Astrocyte (in vitro differentiated cells and primary cell): ENCODE results near the gene ICA1. TPM values are rescaled to one million over a fixed set of nuclear protein-coding genes. Genes with fewer than 3 reads are reported as not detected.

ENCODE experiments used
- DNase-seq: peaks from one replicate; pipeline ENCODE4 v3.0.0-alpha.2; 2010; ENCODE audit warnings: low read depth
- FAIRE-seq: peaks from 2 replicates; lab custom pipeline; 2011; peaks lifted over from hg19 to GRCh38; lab: Jason Lieb, UNC
- H2AFZ ChIP-seq: 2 replicates; pipeline ENCODE4 v1.6.0; 2012; ENCODE audit warnings: low read depth, low read length, inconsistent platforms
- H3K27ac ChIP-seq: 2 replicates; pipeline ENCODE4 v1.5.1; 2011; ENCODE audit warnings: low read depth, low read length, inconsistent platforms
- H3K27me3 ChIP-seq: 2 replicates; pipeline ENCODE4 v1.6.0; 2011; ENCODE audit warnings: low read length, inconsistent platforms; ENCODE audit not compliant: insufficient read depth
- H3K36me3 ChIP-seq: 2 replicates; pipeline ENCODE4 v1.5.1; 2011; ENCODE audit warnings: low read length, inconsistent platforms; ENCODE audit not compliant: insufficient read depth
- H3K4me1 ChIP-seq: 2 replicates; pipeline ENCODE4 v1.5.1; 2011; ENCODE audit warnings: low read length, inconsistent platforms; ENCODE audit not compliant: insufficient read depth
- H3K4me2 ChIP-seq: 2 replicates; pipeline ENCODE4 v1.6.0; 2012; ENCODE audit warnings: low read length, inconsistent platforms
- H3K4me3 ChIP-seq: 2 replicates; pipeline ENCODE4 v1.5.1; 2011; ENCODE audit warnings: low read depth, mild to moderate bottlenecking, low read length, inconsistent platforms; ENCODE audit not compliant: insufficient read depth
- H3K79me2 ChIP-seq: 2 replicates; pipeline ENCODE4 v1.6.0; 2012; ENCODE audit warnings: mild to moderate bottlenecking, low read length, inconsistent platforms; ENCODE audit not compliant: insufficient read depth
- H3K9ac ChIP-seq: 2 replicates; pipeline ENCODE4 v1.6.0; 2012; ENCODE audit warnings: mild to moderate bottlenecking, low read length, inconsistent platforms
- H3K9me3 ChIP-seq: 2 replicates; pipeline ENCODE4 v1.5.1; 2012; ENCODE audit warnings: low read depth, mild to moderate bottlenecking, low read length, inconsistent platforms; ENCODE audit not compliant: insufficient read depth
- H4K20me1 ChIP-seq: 2 replicates; pipeline ENCODE4 v1.6.0; 2012; ENCODE audit warnings: low read length, inconsistent platforms; ENCODE audit not compliant: insufficient read depth
- H3K27ac Mint-ChIP-seq: one replicate; pipeline ENCODE4 v1.8.0; 2021; ENCODE audit warnings: mild to moderate bottlenecking, mixed read lengths; ENCODE audit not compliant: unreplicated experiment
- H3K27me3 Mint-ChIP-seq: one replicate; pipeline ENCODE4 v1.8.0; 2021; ENCODE audit warnings: low read depth, mixed read lengths; ENCODE audit not compliant: unreplicated experiment
- H3K36me3 Mint-ChIP-seq: one replicate; pipeline ENCODE4 v1.8.0; 2021; ENCODE audit warnings: low read depth, mixed read lengths; ENCODE audit not compliant: unreplicated experiment
- H3K4me1 Mint-ChIP-seq: one replicate; pipeline ENCODE4 v1.8.0; 2021; ENCODE audit warnings: low read depth, mixed read lengths; ENCODE audit not compliant: unreplicated experiment
- H3K4me3 Mint-ChIP-seq: one replicate; pipeline ENCODE4 v1.8.0; 2021; ENCODE audit warnings: mild to moderate bottlenecking, moderate library complexity, mixed read lengths; ENCODE audit not compliant: unreplicated experiment
- H3K9me3 Mint-ChIP-seq: one replicate; pipeline ENCODE4 v1.8.0; 2021; ENCODE audit warnings: mild to moderate bottlenecking, mixed read lengths; ENCODE audit not compliant: unreplicated experiment
- CTCF ChIP-seq: IDR thresholded peaks from 2 replicates; pipeline ENCODE4 v1.5.1; 2011; ENCODE audit warnings: low read depth, mild to moderate bottlenecking, inconsistent platforms, low read length, moderate library complexity; ENCODE audit not compliant: insufficient read depth
- EZH2 ChIP-seq: IDR thresholded peaks from 2 replicates; pipeline ENCODE4 v1.6.1; 2012; ENCODE audit warnings: mild to moderate bottlenecking, low read length, inconsistent platforms; ENCODE audit not compliant: insufficient read depth
- total RNA-seq: library from RNA; stranded (reverse); gene quantifications from 2 replicates; pipeline ENCODE4 v1.2.1, GENCODE V29; 2021

The ICA1 gene
- total RNA-seq, 1 donor from 2014 or later: 8.0 TPM

- no peak overlapping the region for H3K4me2 ChIP-seq
- H2AFZ ChIP-seq: no peak overlapping the region
- H3K9ac ChIP-seq: no peak overlapping the region
- peaks cover 8% of the 10 kb centered on the region for H3K4me1 ChIP-seq
- no peaks in the 10 kb centered on the region for H3K27me3 ChIP-seq
- H3K27me3 Mint-ChIP-seq: no peaks in the 10 kb centered on the region
- no peaks in the 10 kb centered on the region for H3K9me3 ChIP-seq
- no peak for TF ChIP-seq CTCF
- no peak for TF ChIP-seq EZH2
- no peak overlapping the region for H3K27ac Mint-ChIP-seq
- no peaks in the 10 kb centered on the region for H3K79me2 ChIP-seq
- H3K36me3 Mint-ChIP-seq: peaks cover 5% of the 10 kb centered on the region
- peaks cover 2% of the 10 kb centered on the region for H3K9me3 Mint-ChIP-seq
- no peak overlapping the region for H3K4me3 ChIP-seq
- FAIRE-seq: no peak
- no peaks in the 10 kb centered on the region for H4K20me1 ChIP-seq
- no peak for DNase-seq
- no peaks in the 10 kb centered on the region for H3K36me3 ChIP-seq
- no peak overlapping the region for H3K4me3 Mint-ChIP-seq
- peaks cover 8% of the 10 kb centered on the region for H3K4me1 Mint-ChIP-seq
- no peak overlapping the region for H3K27ac ChIP-seq
These were observed 148.8 kb downstream of the ICA1 start for GRCh38 chr7:8113184-8113583.

DNA sequence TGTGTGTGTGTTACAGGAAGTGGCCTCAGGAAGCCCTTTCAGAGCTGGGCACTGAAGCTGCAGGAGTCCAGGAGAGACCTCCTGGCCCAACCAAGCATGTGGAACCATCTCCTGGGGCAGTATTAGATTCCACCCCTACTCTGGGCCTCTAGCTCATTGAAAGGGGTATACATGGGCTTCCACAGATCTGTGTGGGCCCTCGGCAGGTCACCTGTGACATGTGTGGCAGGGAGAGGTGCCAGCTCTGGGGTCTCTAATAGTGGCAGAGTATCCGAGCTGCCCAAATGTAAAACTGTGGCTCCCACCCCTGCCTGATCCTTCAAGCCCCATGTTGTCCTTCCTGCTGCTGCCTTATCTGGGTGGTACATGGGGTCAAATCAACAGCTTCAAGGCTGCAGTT lies 149.3 kb downstream of the ICA1 start:
- DNase-seq: no peak
- TF ChIP-seq EZH2 (no peak), CTCF (no peak)
- Histone ChIP-seq H4K20me1 (no peaks in the 10 kb centered on the region), H3K79me2 (no peaks in the 10 kb centered on the region), H3K36me3 (no peaks in the 10 kb centered on the region), H3K4me3 (no peak overlapping the region), H3K4me2 (no peak overlapping the region), H3K27ac (no peak overlapping the region), H3K4me1 (peaks cover 8% of the 10 kb centered on the region), H2AFZ (no peak overlapping the region), H3K9me3 (no peaks in the 10 kb centered on the region), H3K27me3 (no peaks in the 10 kb centered on the region), H3K9ac (no peak overlapping the region)
- H3K4me3 Mint-ChIP-seq: no peak overlapping the region
- H3K36me3 Mint-ChIP-seq: peaks cover 5% of the 10 kb centered on the region
- H3K4me1 Mint-ChIP-seq: peaks cover 8% of the 10 kb centered on the region
- no peaks in the 10 kb centered on the region for H3K27me3 Mint-ChIP-seq
- no peak overlapping the region for H3K27ac Mint-ChIP-seq
- FAIRE-seq: no peak
- peaks cover 2% of the 10 kb centered on the region for H3K9me3 Mint-ChIP-seq

GRCh38 chr7:8111282-8111960 lies 150.5 kb downstream of the ICA1 start:
- H3K27me3 ChIP-seq: no peaks in the 10 kb centered on the region
- no peaks in the 10 kb centered on the region for H3K9me3 ChIP-seq
- H3K9me3 Mint-ChIP-seq: peaks cover 2% of the 10 kb centered on the region
- H3K27ac ChIP-seq: no peak overlapping the region
- no peaks in the 10 kb centered on the region for H3K36me3 ChIP-seq
- no peaks in the 10 kb centered on the region for H3K27me3 Mint-ChIP-seq
- H2AFZ ChIP-seq: no peak overlapping the region
- peaks cover 5% of the 10 kb centered on the region for H3K36me3 Mint-ChIP-seq
- H4K20me1 ChIP-seq: no peaks in the 10 kb centered on the region
- FAIRE-seq (no peak), DNase-seq (no peak)
- H3K4me1 ChIP-seq: peaks cover 8% of the 10 kb centered on the region
- peaks cover 8% of the 10 kb centered on the region for H3K4me1 Mint-ChIP-seq
- H3K27ac Mint-ChIP-seq: no peak overlapping the region
- no peaks in the 10 kb centered on the region for H3K79me2 ChIP-seq
- H3K4me3 Mint-ChIP-seq: no peak overlapping the region
- H3K4me3 ChIP-seq: no peak overlapping the region
- H3K4me2 ChIP-seq: no peak overlapping the region
- no peak overlapping the region for H3K9ac ChIP-seq
- TF ChIP-seq CTCF (no peak), EZH2 (no peak)
